Neural cell (in vitro differentiated cells): ENCODE results near the gene POM121C. TPM values are rescaled to one million over a fixed set of nuclear protein-coding genes. Genes with fewer than 3 reads are reported as not detected.
"Not testable (repeated sequence)": the region's sequence is repeated elsewhere in the genome, so short reads cannot be mapped to it uniquely, and the experiment has no call there.

ENCODE experiments used
- H2AFZ ChIP-seq: fragments of 200-600, 300-800 bp; sonication (generic), shearing (Covaris generic); 2 replicates; pipeline ENCODE4 v1.6.0; 2014; ENCODE audit warnings: low read depth, mild to moderate bottlenecking, antibody characterized with exemption, low read length, moderate library complexity
- H3F3A ChIP-seq: fragments of 200-600 bp; shearing (Covaris generic); 2 replicates; pipeline ENCODE4 v1.6.1; 2016; ENCODE audit warnings: mild to moderate bottlenecking, moderate library complexity, mixed read lengths, antibody characterized with exemption, low read length; ENCODE audit not compliant: insufficient read depth, poor library complexity, severe bottlenecking
- H3K27ac ChIP-seq: fragments of 200-600, 300-800 bp; sonication (generic), shearing (Covaris generic); 2 replicates; pipeline ENCODE4 v1.5.1; 2014; ENCODE audit warnings: mild to moderate bottlenecking, low read length, moderate library complexity
- H3K27me3 ChIP-seq: fragments of 300-800, 200-600 bp; sonication (generic), shearing (Covaris generic); 2 replicates; pipeline ENCODE4 v1.6.0; 2014; ENCODE audit warnings: mild to moderate bottlenecking, low read depth, low read length, moderate library complexity; ENCODE audit not compliant: insufficient read depth
- H3K36me3 ChIP-seq: fragments of 300-800, 200-600 bp; sonication (generic), shearing (Covaris generic); 2 replicates; pipeline ENCODE4 v1.5.1; 2014; ENCODE audit warnings: mild to moderate bottlenecking, antibody characterized with exemption, low read length, moderate library complexity; ENCODE audit not compliant: insufficient read depth
- H3K4me2 ChIP-seq: fragments of 300-800, 200-600 bp; sonication (generic), shearing (Covaris generic); 2 replicates; pipeline ENCODE4 v1.6.0; 2014; ENCODE audit warnings: mild to moderate bottlenecking, low read length
- H3K4me3 ChIP-seq: fragments of 300-800, 200-600 bp; sonication (generic), shearing (Covaris generic); 2 replicates; pipeline ENCODE4 v1.5.1; 2014; ENCODE audit warnings: mild to moderate bottlenecking, low read length, moderate library complexity
- H3K79me2 ChIP-seq: fragments of 200-600 bp; shearing (Covaris generic); replicated peaks from 2 replicates; pipeline ENCODE4 v1.6.0; 2014; ENCODE audit warnings: mild to moderate bottlenecking, low read length, moderate library complexity; ENCODE audit not compliant: insufficient read depth
- H3K9ac ChIP-seq: fragments of 300-800, 200-600 bp; sonication (generic), shearing (Covaris generic); 2 replicates; pipeline ENCODE4 v1.6.1; 2016; ENCODE audit warnings: mild to moderate bottlenecking, low read length, mixed read lengths
- H3K9me2 ChIP-seq: fragments of 200-600 bp; shearing (Covaris generic); 2 replicates; pipeline ENCODE4 v1.6.1; 2016; ENCODE audit warnings: mild to moderate bottlenecking, low read length, mixed read lengths; ENCODE audit not compliant: insufficient read depth
- H3K9me3 ChIP-seq: fragments of 200-600, 300-800 bp; sonication (generic), shearing (Covaris generic); 2 replicates; pipeline ENCODE4 v1.6.1; 2016; ENCODE audit warnings: mild to moderate bottlenecking, mixed run types, low read length, moderate library complexity, mixed read lengths
- H4K20me1 ChIP-seq: fragments of 200-600 bp; shearing (Covaris generic); 2 replicates; pipeline ENCODE4 v1.6.1; 2016; ENCODE audit warnings: mild to moderate bottlenecking, mixed run types; ENCODE audit not compliant: insufficient read depth
- polyA plus RNA-seq: library from polyadenylated mRNA; depleted of rRNA; stranded (reverse); fragments of >200 nt; gene quantifications from 2 replicates; pipeline ENCODE4 v1.2.3, GENCODE V29; 2014

The POM121C gene
- polyA plus RNA-seq, 1 donor from 2014 or later, result 6.6 TPM

DNA sequence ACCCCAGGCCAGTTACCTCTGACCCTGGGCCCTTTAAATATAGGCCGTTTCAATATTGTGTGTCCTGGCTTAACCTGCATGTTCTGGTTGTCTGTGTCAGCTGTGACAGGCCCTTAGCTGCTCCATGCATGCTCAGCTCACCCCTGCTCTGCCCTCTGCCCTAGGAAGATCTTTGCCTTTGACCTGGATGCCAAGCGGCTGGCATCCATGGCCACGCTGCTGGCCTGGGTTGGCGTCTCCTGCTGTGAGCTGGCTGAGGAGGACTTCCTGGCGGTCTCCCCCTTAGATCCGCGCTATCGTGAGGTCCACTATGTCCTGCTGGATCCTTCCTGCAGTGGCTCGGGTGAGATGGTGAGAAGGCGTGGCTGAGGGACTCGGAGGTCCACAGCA, 70.7 kb downstream of the POM121C start:
- H3K9ac ChIP-seq, H3K9me3 ChIP-seq, H3K4me3 ChIP-seq, H3K9me2 ChIP-seq, H3K4me2 ChIP-seq, H3K36me3 ChIP-seq, H3F3A ChIP-seq, H4K20me1 ChIP-seq, H3K27me3 ChIP-seq, H2AFZ ChIP-seq, H3K27ac ChIP-seq, H3K79me2 ChIP-seq: not testable (repeated sequence)

DNA sequence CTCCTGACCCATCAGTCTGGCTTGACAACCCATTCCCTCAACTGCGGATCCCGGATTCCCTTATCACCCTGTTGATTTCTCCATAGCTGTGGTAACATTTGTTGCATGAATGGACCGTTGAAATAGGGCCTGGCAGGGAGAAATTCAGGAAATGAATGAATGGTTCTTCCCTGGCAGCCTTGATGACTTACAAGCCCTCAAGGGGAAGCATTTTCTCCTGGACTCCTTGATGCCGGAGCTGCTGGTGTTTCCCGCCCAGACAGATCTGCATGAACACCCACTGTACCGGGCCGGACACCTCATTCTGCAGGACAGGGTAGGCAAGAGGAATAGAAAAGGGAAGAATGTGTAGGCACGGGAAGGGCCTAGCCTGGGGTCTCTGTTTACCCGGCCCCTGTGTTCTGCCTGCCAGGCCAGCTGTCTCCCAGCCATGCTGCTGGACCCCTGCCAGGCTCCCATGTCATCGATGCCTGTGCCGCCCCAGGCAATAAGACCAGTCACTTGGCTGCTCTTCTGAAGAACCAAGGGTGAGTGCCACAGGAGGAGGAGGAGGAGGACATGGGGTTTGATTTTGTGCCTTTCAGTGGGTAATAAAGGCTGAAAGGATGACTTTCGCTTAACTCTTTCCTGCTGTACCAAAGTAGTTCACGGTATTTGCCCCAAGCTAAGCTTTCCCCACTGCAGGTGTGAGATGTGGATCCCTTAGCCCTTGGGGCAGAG, 71.2 kb downstream of the POM121C start:
- H2AFZ ChIP-seq, H3K4me3 ChIP-seq, H3K36me3 ChIP-seq, H4K20me1 ChIP-seq, H3K9ac ChIP-seq, H3K9me2 ChIP-seq, H3K9me3 ChIP-seq, H3K79me2 ChIP-seq, H3F3A ChIP-seq, H3K4me2 ChIP-seq, H3K27me3 ChIP-seq, H3K27ac ChIP-seq: not testable (repeated sequence)

DNA sequence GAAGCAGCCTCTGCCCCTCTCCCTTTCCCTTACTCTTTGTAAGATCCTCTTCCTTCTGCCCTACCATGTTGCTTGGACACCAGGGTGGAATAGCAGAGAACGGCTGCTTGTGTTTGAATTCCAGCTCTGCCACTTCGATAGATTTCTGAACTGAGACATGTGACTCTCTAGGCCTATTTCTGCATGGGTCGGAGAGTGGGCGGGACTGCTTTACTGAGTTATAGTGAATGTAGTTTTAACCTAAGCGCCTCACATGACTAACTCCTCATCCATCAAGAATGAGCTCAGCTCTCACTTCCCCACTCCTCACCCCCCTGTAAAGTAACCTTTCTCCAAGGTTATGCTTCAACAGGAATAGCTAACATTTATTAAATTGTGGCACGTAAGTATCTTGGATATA, 71.9 kb downstream of the POM121C start:
- not testable (repeated sequence) for H3K9me2 ChIP-seq, H3K9me3 ChIP-seq, H3K27me3 ChIP-seq, H3K79me2 ChIP-seq, H3K27ac ChIP-seq, H3F3A ChIP-seq, H3K9ac ChIP-seq, H4K20me1 ChIP-seq, H3K36me3 ChIP-seq, H3K4me3 ChIP-seq, H2AFZ ChIP-seq, H3K4me2 ChIP-seq

- H3K9me3 ChIP-seq, H3F3A ChIP-seq, H3K9ac ChIP-seq, H3K4me3 ChIP-seq, H3K9me2 ChIP-seq, H3K27me3 ChIP-seq, H3K27ac ChIP-seq, H4K20me1 ChIP-seq, H3K36me3 ChIP-seq, H2AFZ ChIP-seq, H3K4me2 ChIP-seq, H3K79me2 ChIP-seq: not testable (repeated sequence)
Measured at GRCh38 chr7:75410823-75411173, 75.3 kb downstream of the POM121C start.

GRCh38 chr7:75409880-75410822, 75.9 kb downstream of the POM121C start:
- H3K79me2 ChIP-seq, H3K4me2 ChIP-seq, H3K9ac ChIP-seq, H4K20me1 ChIP-seq, H3K9me3 ChIP-seq, H3K36me3 ChIP-seq, H2AFZ ChIP-seq, H3K27me3 ChIP-seq, H3K27ac ChIP-seq, H3K9me2 ChIP-seq, H3F3A ChIP-seq: not testable (repeated sequence)
- H3K4me3 ChIP-seq, result peak overlapping the region; percentile 43

DNA sequence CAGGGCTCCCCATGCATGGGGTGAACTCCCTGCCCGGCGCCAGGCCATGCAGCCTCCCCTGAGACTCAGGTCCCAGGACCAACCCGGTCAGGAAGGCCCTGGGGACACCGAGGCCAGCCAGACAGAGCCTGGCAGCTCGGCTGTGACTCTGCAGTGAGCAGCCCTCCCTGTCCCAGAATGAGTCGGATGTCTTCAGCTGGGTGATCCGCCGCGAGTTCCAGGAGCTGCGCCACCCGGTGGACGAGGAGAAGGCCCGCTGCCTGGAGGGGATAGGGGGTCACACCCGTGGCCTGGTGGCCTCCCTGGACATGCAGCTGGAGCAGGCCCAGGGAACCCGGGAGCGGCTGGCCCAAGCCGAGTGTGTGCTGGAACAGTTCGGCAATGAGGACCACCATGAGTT, 81.4 kb downstream of the POM121C start:
- H3K9me2 ChIP-seq, H3K9ac ChIP-seq, H3K4me2 ChIP-seq, H3K27me3 ChIP-seq, H3K27ac ChIP-seq, H4K20me1 ChIP-seq, H3F3A ChIP-seq, H2AFZ ChIP-seq, H3K79me2 ChIP-seq, H3K4me3 ChIP-seq, H3K9me3 ChIP-seq, H3K36me3 ChIP-seq: not testable (repeated sequence)

DNA sequence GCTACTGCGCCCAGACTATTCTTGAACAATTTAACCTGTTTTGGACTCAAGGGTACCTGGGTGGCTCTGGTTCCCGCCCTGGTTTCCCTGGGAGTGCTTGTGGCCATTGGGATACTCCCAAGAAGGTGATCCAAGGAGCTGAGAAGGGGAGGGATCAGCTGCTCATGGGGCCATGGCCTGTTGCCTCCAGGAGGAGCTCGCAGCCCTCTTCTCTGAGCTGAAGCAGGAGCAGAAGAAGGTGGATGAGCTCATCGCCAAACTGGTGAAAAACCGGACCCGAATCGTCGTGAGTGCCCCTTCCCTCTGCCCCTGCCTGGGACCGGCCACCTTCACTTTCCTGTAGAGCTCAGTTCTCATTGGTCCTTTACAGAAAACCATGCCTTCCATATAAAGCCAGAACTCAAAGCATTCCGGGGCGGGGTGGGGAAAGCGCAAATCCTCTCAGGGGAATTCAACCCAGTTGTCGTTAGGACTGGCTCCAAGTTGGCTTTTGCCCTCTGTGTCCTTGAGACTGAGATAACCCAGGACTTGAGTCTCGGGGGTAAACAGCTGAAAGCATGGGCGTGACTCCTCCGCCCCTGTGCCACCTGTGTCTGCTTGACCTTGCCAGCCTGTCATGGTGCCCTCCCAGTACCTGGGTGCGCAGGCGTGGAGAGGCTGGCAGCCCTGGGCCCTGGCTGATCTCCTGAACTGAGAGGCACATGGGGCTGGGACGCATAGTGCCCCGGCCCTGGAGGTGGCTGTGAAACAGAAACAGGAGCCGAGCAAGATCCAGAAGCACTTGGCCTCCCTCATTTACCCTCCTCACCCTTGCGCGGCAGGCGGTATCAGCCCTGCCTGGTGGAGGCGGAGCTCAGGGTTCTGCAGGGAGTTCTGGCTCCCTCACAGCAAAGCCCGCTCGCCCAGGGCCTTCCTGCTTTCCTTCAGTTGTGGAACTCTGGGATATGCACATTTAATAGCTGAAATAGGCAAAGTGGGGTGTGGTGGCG, 82.3 kb downstream of the POM121C start:
- H3K9me3 ChIP-seq, H3K27ac ChIP-seq, H3K9ac ChIP-seq, H3K9me2 ChIP-seq, H3F3A ChIP-seq, H3K36me3 ChIP-seq, H4K20me1 ChIP-seq, H2AFZ ChIP-seq, H3K79me2 ChIP-seq, H3K4me2 ChIP-seq, H3K4me3 ChIP-seq, H3K27me3 ChIP-seq: not testable (repeated sequence)
